DMS53 treated with DMSO at 0.1 percent for 48 hours (cell line): Measurements from ENCODE around the gene AOPEP.

Experiments
- DNase-seq: peaks from one replicate; lab custom pipeline; 2025; ENCODE audit not compliant: unreplicated experiment; lab: John Stamatoyannopoulos, UW

The AOPEP gene

GRCh38 chr9:94911211-94911610 lies 184.7 kb downstream of the AOPEP start:
- no peak for DNase-seq

- DNase-seq: no peak
These were observed 185.6 kb downstream of the AOPEP start for GRCh38 chr9:94911986-94912635.

- no peak for DNase-seq
These were observed 186.3 kb downstream of the AOPEP start for GRCh38 chr9:94912700-94913249.

- DNase-seq: no peak
These were observed 187.1 kb downstream of the AOPEP start for GRCh38 chr9:94913550-94913949.

- DNase-seq: no peak
These were observed 189.3 kb downstream of the AOPEP start for GRCh38 chr9:94915476-94916450.

GRCh38 chr9:94916956-94917355 lies 190.5 kb downstream of the AOPEP start:
- DNase-seq: peak; percentile 54

- DNase-seq: no peak
These were observed 191.7 kb downstream of the AOPEP start for GRCh38 chr9:94918038-94918753.

- DNase-seq: no peak
These were observed 193.0 kb downstream of the AOPEP start for GRCh38 chr9:94919376-94920098.

- DNase-seq: no peak
These were observed 194.1 kb downstream of the AOPEP start for GRCh38 chr9:94920420-94921091.

- no peak for DNase-seq
These were observed 194.6 kb downstream of the AOPEP start for GRCh38 chr9:94921092-94921471.

- no peak for DNase-seq
These were observed 195.2 kb downstream of the AOPEP start for GRCh38 chr9:94921656-94922055.

GRCh38 chr9:94922098-94922607 lies 195.7 kb downstream of the AOPEP start:
- no peak for DNase-seq

GRCh38 chr9:94922691-94923107 lies 196.2 kb downstream of the AOPEP start:
- DNase-seq: no peak

GRCh38 chr9:94923326-94924089 lies 197.0 kb downstream of the AOPEP start:
- DNase-seq: no peak

- DNase-seq: no peak
These were observed 199.4 kb downstream of the AOPEP start for GRCh38 chr9:94925751-94926430.

- no peak for DNase-seq
These were observed 199.9 kb downstream of the AOPEP start for GRCh38 chr9:94926431-94926800.

GRCh38 chr9:94927048-94927761 lies 200.7 kb downstream of the AOPEP start:
- DNase-seq: no peak
